HL-60 (cell line): Measurements from ENCODE around the gene GIMAP5.
A peak's percentile ranks its signal among the peaks of the same experiment; 100 is the strongest.
"Not testable (repeated sequence)": the region's sequence is repeated elsewhere in the genome, so short reads cannot be mapped to it uniquely, and the experiment has no call there.

Experiments
- DNase-seq, 2 experiments: peaks; one replicate each; pipeline ENCODE4 v3.0.0-alpha.2; 2010 to 2020; ENCODE audit warnings: low read depth in 1 of 2, low spot score in 1 of 2
- H3K27ac ChIP-seq: fragments of 250-450 bp; sonication (Bioruptor Pico); replicated peaks from 2 replicates; pipeline ENCODE4 v1.5.1; 2020; ENCODE audit warnings: mild to moderate bottlenecking, moderate library complexity
- H3K27me3 ChIP-seq: fragments of 250-450 bp; sonication (Bioruptor Pico); 2 replicates; pipeline ENCODE4 v1.5.1; 2021; ENCODE audit warnings: mild to moderate bottlenecking, moderate library complexity; ENCODE audit not compliant: insufficient read depth, poor library complexity, severe bottlenecking
- H3K4me3 ChIP-seq: replicated peaks from 2 replicates; pipeline ENCODE4 v1.5.1; 2011; ENCODE audit warnings: mild to moderate bottlenecking, control low read depth, low read length; ENCODE audit not compliant: insufficient read depth
- GABPA ChIP-seq: IDR thresholded peaks from 2 replicates; pipeline ENCODE4 v1.6.1; 2012; ENCODE audit warnings: low read depth
- POLR2AphosphoS5 ChIP-seq: IDR thresholded peaks from 2 replicates; pipeline ENCODE4 v1.6.1; 2012; ENCODE audit warnings: low read depth
- SPI1 ChIP-seq: IDR thresholded peaks from 2 replicates; pipeline ENCODE4 v1.6.1; 2012; ENCODE audit warnings: low read depth, mild to moderate bottlenecking, borderline replicate concordance
- TF ChIP-seq, protein P1 (sequence below): IDR thresholded peaks from one replicate; pipeline ENCODE4 v1.5.1; 2011; ENCODE audit warnings: low read length, control low read depth, inconsistent platforms; ENCODE audit not compliant: insufficient read depth
- TF ChIP-seq, protein P2 (sequence below): IDR thresholded peaks from 2 replicates; pipeline ENCODE4 v1.6.1; 2012; ENCODE audit warnings: low read depth; ENCODE audit not compliant: insufficient replicate concordance

GIMAP5 gene

DNA sequence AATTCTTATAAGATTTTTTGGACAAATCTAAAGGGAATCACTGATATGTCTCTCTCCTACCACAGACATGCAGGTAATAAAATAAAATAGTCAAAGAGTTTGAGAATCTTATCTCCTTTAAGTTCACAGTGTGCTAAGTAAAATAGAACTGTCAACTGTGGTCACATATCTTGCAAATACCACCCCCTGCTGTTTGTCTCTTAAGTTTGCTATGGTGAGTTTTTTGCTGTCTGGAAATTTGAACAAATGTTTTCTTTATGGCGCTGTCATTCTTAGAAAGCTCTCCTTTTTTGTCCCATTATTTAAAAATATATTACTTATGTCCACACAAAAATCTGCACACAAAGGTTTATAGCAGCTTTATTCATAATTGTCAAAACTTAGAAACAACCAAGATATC is 19.6 kb downstream of the GIMAP5 start:
- no peak overlapping the region for H3K27ac ChIP-seq
- H3K4me3 ChIP-seq: no peak overlapping the region
- DNase-seq: peak in 1 of 2 experiments; percentile 18
- no peaks in the 10 kb centered on the region for H3K27me3 ChIP-seq
- TF ChIP-seq SPI1: no peak
- TF ChIP-seq, protein P1, sequence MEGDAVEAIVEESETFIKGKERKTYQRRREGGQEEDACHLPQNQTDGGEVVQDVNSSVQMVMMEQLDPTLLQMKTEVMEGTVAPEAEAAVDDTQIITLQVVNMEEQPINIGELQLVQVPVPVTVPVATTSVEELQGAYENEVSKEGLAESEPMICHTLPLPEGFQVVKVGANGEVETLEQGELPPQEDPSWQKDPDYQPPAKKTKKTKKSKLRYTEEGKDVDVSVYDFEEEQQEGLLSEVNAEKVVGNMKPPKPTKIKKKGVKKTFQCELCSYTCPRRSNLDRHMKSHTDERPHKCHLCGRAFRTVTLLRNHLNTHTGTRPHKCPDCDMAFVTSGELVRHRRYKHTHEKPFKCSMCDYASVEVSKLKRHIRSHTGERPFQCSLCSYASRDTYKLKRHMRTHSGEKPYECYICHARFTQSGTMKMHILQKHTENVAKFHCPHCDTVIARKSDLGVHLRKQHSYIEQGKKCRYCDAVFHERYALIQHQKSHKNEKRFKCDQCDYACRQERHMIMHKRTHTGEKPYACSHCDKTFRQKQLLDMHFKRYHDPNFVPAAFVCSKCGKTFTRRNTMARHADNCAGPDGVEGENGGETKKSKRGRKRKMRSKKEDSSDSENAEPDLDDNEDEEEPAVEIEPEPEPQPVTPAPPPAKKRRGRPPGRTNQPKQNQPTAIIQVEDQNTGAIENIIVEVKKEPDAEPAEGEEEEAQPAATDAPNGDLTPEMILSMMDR: peak; percentile 17
- no peak for TF ChIP-seq GABPA
- TF ChIP-seq POLR2AphosphoS5: no peak
- TF ChIP-seq, protein P2, sequence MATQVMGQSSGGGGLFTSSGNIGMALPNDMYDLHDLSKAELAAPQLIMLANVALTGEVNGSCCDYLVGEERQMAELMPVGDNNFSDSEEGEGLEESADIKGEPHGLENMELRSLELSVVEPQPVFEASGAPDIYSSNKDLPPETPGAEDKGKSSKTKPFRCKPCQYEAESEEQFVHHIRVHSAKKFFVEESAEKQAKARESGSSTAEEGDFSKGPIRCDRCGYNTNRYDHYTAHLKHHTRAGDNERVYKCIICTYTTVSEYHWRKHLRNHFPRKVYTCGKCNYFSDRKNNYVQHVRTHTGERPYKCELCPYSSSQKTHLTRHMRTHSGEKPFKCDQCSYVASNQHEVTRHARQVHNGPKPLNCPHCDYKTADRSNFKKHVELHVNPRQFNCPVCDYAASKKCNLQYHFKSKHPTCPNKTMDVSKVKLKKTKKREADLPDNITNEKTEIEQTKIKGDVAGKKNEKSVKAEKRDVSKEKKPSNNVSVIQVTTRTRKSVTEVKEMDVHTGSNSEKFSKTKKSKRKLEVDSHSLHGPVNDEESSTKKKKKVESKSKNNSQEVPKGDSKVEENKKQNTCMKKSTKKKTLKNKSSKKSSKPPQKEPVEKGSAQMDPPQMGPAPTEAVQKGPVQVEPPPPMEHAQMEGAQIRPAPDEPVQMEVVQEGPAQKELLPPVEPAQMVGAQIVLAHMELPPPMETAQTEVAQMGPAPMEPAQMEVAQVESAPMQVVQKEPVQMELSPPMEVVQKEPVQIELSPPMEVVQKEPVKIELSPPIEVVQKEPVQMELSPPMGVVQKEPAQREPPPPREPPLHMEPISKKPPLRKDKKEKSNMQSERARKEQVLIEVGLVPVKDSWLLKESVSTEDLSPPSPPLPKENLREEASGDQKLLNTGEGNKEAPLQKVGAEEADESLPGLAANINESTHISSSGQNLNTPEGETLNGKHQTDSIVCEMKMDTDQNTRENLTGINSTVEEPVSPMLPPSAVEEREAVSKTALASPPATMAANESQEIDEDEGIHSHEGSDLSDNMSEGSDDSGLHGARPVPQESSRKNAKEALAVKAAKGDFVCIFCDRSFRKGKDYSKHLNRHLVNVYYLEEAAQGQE: no peak

DNA sequence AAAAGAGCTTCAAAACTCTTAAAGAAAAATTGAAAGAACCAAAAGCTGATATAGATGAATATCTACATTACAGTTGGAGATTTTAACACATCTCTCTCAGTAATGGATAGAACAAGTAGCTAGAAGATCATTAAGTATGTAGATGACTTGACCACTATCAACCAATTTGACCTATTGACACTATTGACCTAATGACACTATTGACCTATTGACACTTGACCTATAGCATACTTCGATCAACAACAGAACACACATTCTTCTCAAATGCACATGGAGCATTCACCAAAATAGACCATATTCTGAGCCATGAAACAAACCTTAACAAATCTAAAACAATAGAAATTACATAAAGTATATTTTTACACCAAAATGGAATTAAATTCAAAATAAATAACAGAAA is 22.3 kb downstream of the GIMAP5 start:
- H3K4me3 ChIP-seq: no peak overlapping the region
- TF ChIP-seq, protein P2: no peak
- TF ChIP-seq SPI1 (no peak), GABPA (no peak)
- no peak overlapping the region for H3K27ac ChIP-seq
- no peak for DNase-seq
- no peaks in the 10 kb centered on the region for H3K27me3 ChIP-seq

DNA sequence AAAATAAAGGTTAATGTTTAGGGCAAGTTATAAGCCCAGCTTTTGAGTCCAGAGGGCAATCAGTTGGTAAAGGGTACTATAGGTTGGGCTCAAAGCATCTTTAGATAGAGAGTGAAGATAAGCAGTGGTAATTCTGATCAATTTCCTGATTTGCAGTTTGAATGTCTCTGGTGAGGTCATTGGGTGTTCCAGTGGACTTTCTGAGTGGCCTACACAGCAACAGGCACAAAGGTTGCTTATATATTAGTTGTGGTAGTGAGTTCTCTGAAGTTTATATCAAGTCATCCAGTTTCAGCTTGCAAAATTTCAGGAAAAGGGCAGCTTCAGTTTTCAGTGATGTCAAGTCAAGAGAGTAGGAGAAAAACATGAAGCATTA is 29.1 kb downstream of the GIMAP5 start:
- no peaks in the 10 kb centered on the region for H3K27me3 ChIP-seq
- no peak overlapping the region for H3K4me3 ChIP-seq
- TF ChIP-seq, protein P1: no peak
- no peak for TF ChIP-seq GABPA
- TF ChIP-seq POLR2AphosphoS5: no peak
- TF ChIP-seq SPI1: no peak
- TF ChIP-seq, protein P2: no peak
- no peak for DNase-seq
- no peak overlapping the region for H3K27ac ChIP-seq

DNA sequence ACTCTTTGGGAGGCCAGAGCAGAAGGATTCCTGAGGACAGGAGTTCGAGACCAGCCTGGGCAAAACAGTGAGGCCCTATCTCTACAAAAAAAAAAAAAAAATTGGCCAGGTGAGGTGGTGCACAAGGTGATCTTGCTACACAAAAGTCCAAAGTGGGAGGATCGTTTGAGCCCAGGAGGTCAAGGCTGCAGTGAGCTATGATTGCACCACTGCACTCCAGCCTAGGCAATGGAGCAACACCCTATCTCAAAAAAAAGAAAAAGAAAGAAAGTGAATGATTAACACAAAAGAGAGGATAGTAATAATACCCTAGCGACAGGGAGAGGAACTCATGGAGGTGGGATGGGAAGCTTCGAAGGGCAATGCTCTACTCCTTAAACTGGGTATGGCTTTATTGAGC is 32.5 kb downstream of the GIMAP5 start:
- Histone ChIP-seq H3K27me3 (no peaks in the 10 kb centered on the region), H3K4me3 (no peak overlapping the region), H3K27ac (no peak overlapping the region)
- DNase-seq: no peak
- TF ChIP-seq POLR2AphosphoS5 (no peak), GABPA (no peak), SPI1 (no peak)
- TF ChIP-seq, protein P1: no peak
- TF ChIP-seq, protein P2: no peak

DNA sequence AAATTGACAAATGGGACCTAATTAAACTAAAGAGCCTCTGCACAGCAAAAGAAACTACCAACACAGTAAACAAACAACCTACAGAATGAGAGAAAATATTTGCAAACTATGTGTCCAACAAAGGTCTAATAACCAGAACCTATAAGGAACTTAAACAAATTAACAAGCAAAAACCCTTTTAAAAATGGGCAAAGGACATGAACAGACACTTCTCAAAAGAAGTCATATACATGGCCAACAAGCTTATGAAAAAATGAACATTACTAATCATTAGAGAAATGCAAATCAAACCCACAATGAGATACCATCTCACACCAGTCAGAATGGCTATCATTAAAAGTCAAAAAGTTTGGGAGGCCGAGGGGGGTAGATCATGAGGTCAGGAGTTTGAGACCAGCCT is 36.9 kb downstream of the GIMAP5 start:
- not testable (repeated sequence) for H3K27ac ChIP-seq, H3K4me3 ChIP-seq, DNase-seq, H3K27me3 ChIP-seq
